HEK293T (cell line): ENCODE data around the gene UBA7.
A peak's percentile ranks its signal among the peaks of the same experiment; 100 is the strongest.

Experiments used
- CTCF ChIA-PET: fragments of 350-600 bp; formaldehyde crosslinking; extraction: SDS; loops from one replicate; lab custom pipeline; 2021; ENCODE audit warnings: antibody characterized with exemption, inconsistent platforms; lab: Yijun Ruan, JAX
- POLR2A ChIA-PET: fragments of 350-600 bp; formaldehyde crosslinking; extraction: SDS; loops from one replicate; lab custom pipeline; 2020; ENCODE audit warnings: antibody characterized with exemption, inconsistent platforms; lab: Yijun Ruan, JAX
- DNase-seq: peaks from one replicate; pipeline ENCODE4 v3.0.0; 2012; ENCODE audit warnings: mixed read lengths; ENCODE audit errors: extremely low spot score
- ARNT ChIP-seq: fragments of 450-650 bp; IDR thresholded peaks from 2 replicates; pipeline ENCODE4 v1.6.1; 2017; ENCODE audit warnings: mild to moderate bottlenecking
- BHLHE40 ChIP-seq: fragments of 450-650 bp; IDR thresholded peaks from 2 replicates; pipeline ENCODE4 v1.6.1; 2016; ENCODE audit warnings: mild to moderate bottlenecking, moderate library complexity, borderline replicate concordance
- CTBP1 ChIP-seq: fragments of 450-650 bp; IDR thresholded peaks from 2 replicates; pipeline ENCODE4 v1.6.1; 2016; ENCODE audit warnings: borderline replicate concordance
- ELF4 ChIP-seq: fragments of 450-650 bp; IDR thresholded peaks from 2 replicates; pipeline ENCODE4 v1.6.1; 2017; ENCODE audit warnings: antibody characterized with exemption
- FOXA1 ChIP-seq: fragments of 450-650 bp; IDR thresholded peaks from 2 replicates; pipeline ENCODE4 v1.6.1; 2016; ENCODE audit warnings: mild to moderate bottlenecking
- FOXK2 ChIP-seq: fragments of 450-650 bp; IDR thresholded peaks from 2 replicates; pipeline ENCODE4 v1.6.1; 2016; ENCODE audit warnings: mild to moderate bottlenecking
- FOXM1 ChIP-seq: fragments of 450-650 bp; IDR thresholded peaks from 2 replicates; pipeline ENCODE4 v1.6.1; 2017; ENCODE audit warnings: mild to moderate bottlenecking, borderline replicate concordance
- HDGF ChIP-seq: fragments of 450-650 bp; IDR thresholded peaks from 2 replicates; pipeline ENCODE4 v1.6.1; 2017; ENCODE audit warnings: antibody characterized with exemption, borderline replicate concordance
- L3MBTL2 ChIP-seq: fragments of 450-650 bp; conservative IDR thresholded peaks from 2 replicates; pipeline ENCODE4 v1.6.1; 2016; ENCODE audit warnings: mild to moderate bottlenecking
- LEF1 ChIP-seq: fragments of 450-650 bp; IDR thresholded peaks from 2 replicates; pipeline ENCODE4 v1.6.1; 2017; ENCODE audit warnings: mild to moderate bottlenecking, borderline replicate concordance
- NFRKB ChIP-seq: fragments of 450-650 bp; IDR thresholded peaks from 2 replicates; pipeline ENCODE4 v1.6.1; 2016; ENCODE audit warnings: mild to moderate bottlenecking, moderate library complexity
- SP1 ChIP-seq: fragments of 450-650 bp; IDR thresholded peaks from 2 replicates; pipeline ENCODE4 v1.6.1; 2017
- SUZ12 ChIP-seq: fragments of 450-650 bp; IDR thresholded peaks from 2 replicates; pipeline ENCODE4 v1.6.1; 2016; ENCODE audit warnings: mild to moderate bottlenecking
- TARDBP ChIP-seq: fragments of 450-650 bp; IDR thresholded peaks from 2 replicates; pipeline ENCODE4 v1.6.1; 2016
- ZNF384 ChIP-seq: fragments of 450-650 bp; IDR thresholded peaks from 2 replicates; pipeline ENCODE4 v1.6.1; 2016
- TF ChIP-seq, protein P1 (sequence below): fragments of 450-650 bp; IDR thresholded peaks from 2 replicates; pipeline ENCODE4 v1.6.1; 2016

UBA7 gene

DNA sequence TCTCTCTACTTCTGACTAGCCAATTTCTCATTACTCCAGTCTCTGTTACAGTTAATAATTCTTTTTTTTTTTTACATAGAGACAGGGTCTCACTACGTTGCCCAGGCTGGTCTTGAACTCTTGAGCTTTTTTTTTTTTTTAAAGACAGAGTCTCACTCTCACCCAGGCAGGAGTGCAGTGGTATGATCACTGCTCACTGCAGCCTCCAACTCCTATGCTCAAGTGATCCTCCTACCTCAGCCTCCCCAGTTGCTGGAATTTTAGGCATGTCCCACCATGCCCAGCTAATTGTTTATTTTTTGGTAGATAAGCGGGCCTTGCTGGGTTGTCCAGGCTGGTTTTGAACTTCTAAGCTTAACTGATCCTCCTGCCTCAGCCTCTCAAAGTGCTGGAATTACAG, 41.0 kb downstream of the UBA7 start:
- CTCF ChIA-PET, result no interaction called here

DNA sequence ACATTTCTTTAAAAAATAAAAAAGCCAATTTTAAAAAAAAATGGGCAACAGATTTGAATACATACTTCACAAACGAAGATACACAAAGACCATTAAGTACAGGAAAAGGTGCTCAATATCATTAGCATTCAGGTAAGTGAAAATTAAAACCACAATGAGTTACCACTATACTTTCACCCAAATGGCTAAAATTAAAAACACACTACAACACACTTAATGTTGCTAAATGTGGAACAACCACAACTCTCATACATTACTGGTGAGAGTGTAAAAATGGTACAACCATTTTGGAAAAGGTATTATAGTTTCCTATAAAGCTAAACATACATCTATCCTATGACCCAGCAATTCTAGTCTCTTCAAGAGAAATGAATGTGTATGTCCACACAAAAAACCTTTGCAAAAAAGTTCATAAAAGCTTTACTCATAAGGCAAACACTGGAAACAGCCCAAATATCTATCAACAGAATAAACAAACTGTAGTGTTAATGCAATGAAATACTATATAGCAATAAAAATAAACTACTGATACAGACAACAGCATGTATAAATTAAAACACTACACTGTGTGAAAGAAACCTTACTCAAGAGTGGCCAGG, 42.3 kb downstream of the UBA7 start:
- CTCF ChIA-PET, result no interaction called here
- TF ChIP-seq FOXK2 (no peak), BHLHE40 (no peak), NFRKB (no peak), ZNF384 (no peak), CTBP1 (no peak), LEF1 (no peak)
- no peak for DNase-seq
- POLR2A ChIA-PET, result interaction anchor here (1.4 kb wide), 1 partner anchor 15 kb away, joined by 4 read pairs; the partner anchor contains the start of gene IP6K1

More for the DNA sequence above, 41.0 kb downstream of the UBA7 start:
- DNase-seq, result no peak
- TF ChIP-seq ZNF384 (peak; percentile 29; the same call in 1 of the 2 replicates), BHLHE40 (no peak)
- POLR2A ChIA-PET, result no interaction called here

- no peak for TF ChIP-seq FOXM1
- no peak for TF ChIP-seq LEF1
- TF ChIP-seq SUZ12, result no peak
- no peak for TF ChIP-seq TARDBP
- TF ChIP-seq BHLHE40, result no peak
- TF ChIP-seq NFRKB, result no peak
- TF ChIP-seq CTBP1, result no peak
- no peak for TF ChIP-seq ARNT
- no peak for TF ChIP-seq FOXA1
- TF ChIP-seq ELF4, result no peak
- TF ChIP-seq HDGF, result no peak
- no peak for TF ChIP-seq L3MBTL2
- no peak for TF ChIP-seq FOXK2
- TF ChIP-seq, protein P1, sequence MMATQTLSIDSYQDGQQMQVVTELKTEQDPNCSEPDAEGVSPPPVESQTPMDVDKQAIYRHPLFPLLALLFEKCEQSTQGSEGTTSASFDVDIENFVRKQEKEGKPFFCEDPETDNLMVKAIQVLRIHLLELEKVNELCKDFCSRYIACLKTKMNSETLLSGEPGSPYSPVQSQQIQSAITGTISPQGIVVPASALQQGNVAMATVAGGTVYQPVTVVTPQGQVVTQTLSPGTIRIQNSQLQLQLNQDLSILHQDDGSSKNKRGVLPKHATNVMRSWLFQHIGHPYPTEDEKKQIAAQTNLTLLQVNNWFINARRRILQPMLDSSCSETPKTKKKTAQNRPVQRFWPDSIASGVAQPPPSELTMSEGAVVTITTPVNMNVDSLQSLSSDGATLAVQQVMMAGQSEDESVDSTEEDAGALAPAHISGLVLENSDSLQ, result no peak
- no peak for TF ChIP-seq ZNF384
- TF ChIP-seq SP1, result no peak
- ChIA-PET CTCF (no interaction called here), POLR2A (interaction anchor here (1.6 kb wide), 1 partner anchor 17 kb away, joined by 7 read pairs; the partner anchor contains the start of gene IP6K1)
- DNase-seq, result no peak
Observed at GRCh38 chr3:49769926-49770325, 43.8 kb downstream of the UBA7 start.

GRCh38 chr3:49769286-49769915, 44.4 kb downstream of the UBA7 start:
- no peak for DNase-seq
- ChIA-PET CTCF (no interaction called here), POLR2A (interaction anchor here (1.6 kb wide), 1 partner anchor 17 kb away, joined by 7 read pairs; the partner anchor contains the start of gene IP6K1)
- TF ChIP-seq BHLHE40 (no peak), ELF4 (no peak), ARNT (no peak), HDGF (no peak), NFRKB (no peak), CTBP1 (no peak), FOXM1 (no peak), SUZ12 (no peak), SP1 (no peak), TARDBP (no peak), L3MBTL2 (no peak), FOXA1 (no peak), LEF1 (no peak), FOXK2 (no peak), ZNF384 (no peak)
- TF ChIP-seq, protein P1, result no peak

- CTCF ChIA-PET, result interaction anchor here (0.6 kb wide), 1 partner anchor 10 kb away, joined by 10 read pairs; no protein-coding TSS in a partner anchor
- POLR2A ChIA-PET, result no interaction called here
Observed at GRCh38 chr3:49763981-49764380, 49.8 kb downstream of the UBA7 start.

DNA sequence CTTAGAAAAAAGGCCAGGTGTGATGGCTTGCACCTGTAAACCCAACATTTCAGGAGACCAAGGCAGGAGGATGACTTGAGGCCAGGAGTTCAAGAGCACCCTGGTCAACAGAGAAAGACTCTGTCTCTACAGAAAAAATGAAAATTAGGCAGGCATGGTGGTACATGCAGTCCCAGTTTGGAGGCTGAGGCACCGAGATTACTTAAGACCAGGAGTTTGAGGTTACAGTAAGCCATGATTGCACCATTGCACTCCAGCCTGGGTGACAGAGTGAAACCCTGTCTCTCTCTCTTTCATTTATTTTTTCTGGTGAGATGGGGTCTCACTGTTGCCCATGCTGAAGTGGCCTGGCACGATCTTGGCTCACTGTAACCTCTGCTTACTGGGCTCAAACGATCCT, 52.1 kb downstream of the UBA7 start:
- ChIA-PET POLR2A (no interaction called here), CTCF (no interaction called here)
- DNase-seq, result no peak
- TF ChIP-seq SP1 (no peak), FOXA1 (no peak)

More at GRCh38 chr3:49763981-49764380, 49.8 kb downstream of the UBA7 start:
- no peak for TF ChIP-seq FOXK2
- TF ChIP-seq FOXM1, result no peak
- no peak for TF ChIP-seq CTBP1
- no peak for TF ChIP-seq L3MBTL2
- TF ChIP-seq HDGF, result no peak
- no peak for TF ChIP-seq ELF4
- no peak for TF ChIP-seq NFRKB
- no peak for DNase-seq

- ChIA-PET POLR2A (no interaction called here), CTCF (no interaction called here)
- DNase-seq, result no peak
- no peak for TF ChIP-seq LEF1
- TF ChIP-seq, protein P1, result no peak
- no peak for TF ChIP-seq SUZ12
- no peak for TF ChIP-seq CTBP1
- TF ChIP-seq L3MBTL2, result no peak
- no peak for TF ChIP-seq HDGF
- TF ChIP-seq SP1, result no peak
- no peak for TF ChIP-seq ZNF384
- TF ChIP-seq BHLHE40, result no peak
- no peak for TF ChIP-seq FOXK2
- no peak for TF ChIP-seq TARDBP
Observed at GRCh38 chr3:49759226-49759625, 54.5 kb downstream of the UBA7 start.
